Fibroblast of skin of left quadriceps (primary cell): ENCODE data around the gene LAP3.

Source experiments
- DNase-seq, 2 experiments: peaks; one replicate each; pipeline ENCODE4 v3.0.0-alpha.2; 2013; ENCODE audit warnings: low read depth in 2 of 2

LAP3 gene

DNA sequence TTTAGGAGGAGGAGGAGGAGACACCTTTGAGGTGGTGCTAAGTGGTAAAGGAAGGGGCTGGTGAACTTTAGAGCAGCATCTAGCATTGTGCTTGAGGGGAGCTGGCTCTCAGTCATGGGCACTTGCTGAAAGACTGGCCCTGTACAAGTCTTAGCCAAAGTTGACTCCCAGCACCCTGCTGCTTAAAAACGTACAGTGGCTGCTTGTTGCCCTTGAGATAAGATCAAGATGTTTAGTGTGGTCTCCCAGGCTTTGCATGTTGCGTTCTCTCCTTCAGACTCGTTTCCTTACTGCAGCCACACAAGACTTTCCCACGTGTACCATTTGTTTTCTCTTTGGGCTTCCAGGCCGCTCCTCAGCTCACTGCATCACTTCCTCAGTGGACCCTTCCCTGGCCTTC is 39.3 kb downstream of the LAP3 start:
- no peak for DNase-seq

DNA sequence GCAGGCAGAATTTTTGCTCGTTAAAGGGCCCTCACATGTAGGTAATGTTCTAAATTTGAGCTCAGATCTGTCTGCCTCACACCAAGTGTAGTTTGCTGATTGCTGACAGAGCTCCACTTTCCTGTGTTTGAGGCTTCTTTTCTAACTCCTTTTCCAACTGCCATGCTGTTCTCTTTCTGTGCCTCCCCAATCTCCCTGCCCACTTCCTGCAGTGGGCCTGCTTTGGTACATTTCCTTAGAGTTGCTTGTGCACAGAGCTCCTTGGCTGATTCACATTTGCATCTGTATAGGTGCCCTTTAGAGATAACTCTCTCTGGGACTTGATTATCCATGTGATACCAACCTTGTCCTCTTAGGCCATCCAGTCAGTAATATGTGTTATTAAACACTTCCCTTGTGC is 41.9 kb downstream of the LAP3 start:
- DNase-seq = no peak

DNA sequence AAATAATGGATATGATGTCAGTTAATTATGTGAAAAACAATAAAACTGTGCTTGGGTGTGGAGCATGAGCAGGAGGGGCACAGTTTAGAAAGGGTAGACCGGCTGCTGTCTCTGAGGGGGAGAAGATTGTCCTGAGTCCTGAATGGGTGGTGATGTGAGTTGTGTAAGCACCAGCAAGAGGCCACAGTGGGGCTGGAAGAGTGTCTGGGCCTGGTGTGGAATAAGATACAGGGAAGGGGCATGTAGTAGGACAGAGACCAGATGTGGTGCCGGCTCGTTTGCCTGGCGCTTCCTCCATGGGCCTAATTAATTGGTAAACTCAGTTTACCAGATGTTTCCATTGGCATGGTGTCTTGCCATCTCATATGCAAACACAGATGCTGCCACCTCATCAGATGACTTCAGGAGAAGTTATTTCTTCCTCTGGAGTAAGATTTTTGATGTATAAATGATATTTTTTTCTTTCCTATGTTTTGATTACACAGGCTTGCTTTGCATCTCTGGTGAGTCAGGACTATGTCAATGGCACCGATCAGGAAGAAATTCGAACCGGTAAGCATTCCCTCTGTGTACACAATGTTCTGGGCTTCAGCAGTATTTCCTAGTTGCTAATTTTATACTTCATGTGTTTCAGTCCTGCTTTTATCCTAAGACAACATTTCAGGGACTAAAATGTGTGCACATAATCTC is 42.6 kb downstream of the LAP3 start:
- no peak for DNase-seq

DNA sequence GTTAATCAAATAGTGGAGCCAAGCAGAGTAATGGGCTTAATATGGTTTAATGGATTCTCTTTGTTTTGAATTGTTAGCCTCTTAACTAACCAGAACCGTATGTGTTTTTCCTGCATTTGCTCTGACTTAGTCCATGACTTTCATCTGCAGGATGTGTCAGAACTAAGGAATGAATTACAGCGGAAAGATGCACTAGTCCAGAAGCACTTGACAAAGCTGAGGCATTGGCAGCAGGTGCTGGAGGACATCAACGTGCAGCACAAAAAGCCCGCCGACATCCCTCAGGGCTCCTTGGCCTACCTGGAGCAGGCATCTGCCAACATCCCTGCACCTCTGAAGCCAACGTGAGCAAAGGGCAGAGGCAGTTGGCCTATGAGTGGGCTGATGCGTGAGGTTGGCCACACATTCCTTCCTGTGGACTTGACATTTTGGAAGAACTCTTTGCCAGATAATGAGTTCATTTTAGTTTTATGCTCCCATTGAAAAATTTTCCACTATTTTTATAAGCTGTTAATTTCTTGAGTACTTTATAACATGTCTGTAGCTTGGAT is 46.5 kb downstream of the LAP3 start:
- DNase-seq = peak in 1 of 2 experiments; percentile 24

DNA sequence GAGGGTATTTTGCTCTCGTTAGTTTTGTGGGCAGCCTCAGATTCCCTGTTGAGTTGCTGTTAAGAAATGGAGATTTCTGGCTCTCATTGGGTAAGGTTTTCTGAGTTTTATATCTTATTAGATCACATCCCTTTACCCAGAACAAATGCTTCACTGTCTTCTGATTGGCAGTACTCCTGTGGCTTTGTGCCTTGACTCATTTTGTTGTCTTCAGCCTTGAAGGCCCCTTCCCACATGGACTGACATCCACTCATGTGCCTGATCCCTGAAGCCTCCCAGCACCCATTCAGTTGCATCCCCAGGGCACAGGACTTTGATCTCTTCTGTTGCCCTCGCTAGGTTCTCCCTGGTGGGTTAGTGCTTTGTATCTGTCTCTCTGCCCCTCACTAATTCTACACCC is 47.8 kb downstream of the LAP3 start:
- DNase-seq = no peak

DNA sequence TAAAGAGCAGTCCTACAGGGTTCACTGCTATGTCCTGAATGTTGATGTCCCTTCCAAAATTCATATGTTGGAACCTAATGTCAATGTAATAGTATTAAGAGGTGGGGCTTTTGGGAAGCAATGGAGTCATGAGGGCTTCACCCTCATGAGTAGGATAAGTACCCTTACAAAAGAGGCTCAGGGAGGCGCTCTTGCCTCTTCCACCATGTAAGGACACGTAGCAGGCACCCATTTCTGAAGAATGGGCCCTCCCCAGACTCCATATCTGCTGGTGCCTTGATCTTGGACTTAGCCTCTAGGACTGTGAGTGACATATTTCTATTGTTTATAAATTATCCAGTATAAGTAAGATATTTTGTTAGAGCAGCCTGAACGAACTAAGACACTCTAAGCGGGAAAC is 53.2 kb downstream of the LAP3 start:
- no peak for DNase-seq

DNA sequence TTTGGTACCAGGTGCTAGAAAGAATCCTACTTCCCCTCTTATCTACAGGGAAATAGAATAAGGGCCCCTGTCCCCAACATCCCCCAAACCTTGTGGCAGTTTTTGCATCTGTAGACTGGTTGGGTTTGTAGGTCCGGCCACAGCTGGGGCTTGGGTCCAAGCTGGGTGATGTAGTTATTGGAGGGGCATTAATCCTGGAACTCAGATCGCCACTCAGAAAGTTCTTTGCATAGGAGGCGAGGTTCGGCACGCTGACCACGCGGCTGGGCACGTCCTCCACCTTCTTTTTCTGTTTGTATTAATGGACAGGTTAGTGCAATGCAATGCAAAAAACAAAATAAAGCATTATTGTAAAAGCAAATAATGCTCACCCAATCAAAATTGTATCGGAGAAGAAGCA is 56.6 kb downstream of the LAP3 start:
- no peak for DNase-seq

DNA sequence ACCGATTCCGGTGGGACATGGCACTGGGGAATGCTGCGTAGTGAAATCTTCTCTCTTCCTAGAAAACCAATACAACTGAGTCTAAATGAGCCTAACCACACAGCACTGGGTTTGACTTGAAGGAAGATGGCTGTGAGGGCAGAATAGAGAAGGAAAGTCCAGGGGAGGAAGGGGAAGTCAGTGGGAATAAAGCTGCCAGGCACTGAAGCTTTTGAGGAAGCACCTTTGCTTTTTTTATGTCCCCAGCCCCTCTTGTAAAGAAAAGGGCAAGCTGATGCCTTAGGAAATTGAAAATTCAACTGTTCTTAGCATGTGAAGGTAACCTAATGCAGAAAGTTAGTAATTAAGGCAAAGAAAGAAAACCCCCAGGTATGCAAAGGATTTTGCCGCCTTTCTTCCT is 58.1 kb downstream of the LAP3 start:
- no peak for DNase-seq

DNA sequence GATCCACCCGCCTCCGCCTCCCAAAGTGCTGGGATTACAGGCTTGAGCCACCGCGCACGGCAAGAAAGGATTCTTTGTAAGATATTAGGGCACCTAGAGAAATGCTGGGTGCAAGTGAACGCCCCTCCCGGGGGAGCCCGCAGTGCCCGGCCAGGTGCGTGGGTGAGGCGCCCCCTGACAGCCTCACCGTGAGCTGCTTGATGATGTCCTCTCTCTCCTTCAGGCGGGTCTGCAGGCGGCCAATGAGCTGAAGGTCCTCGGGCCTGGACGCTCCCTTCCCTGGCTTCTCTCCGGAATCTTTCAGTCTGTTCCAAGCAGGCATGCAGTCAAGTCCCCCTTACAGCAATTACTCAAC is 59.3 kb downstream of the LAP3 start:
- DNase-seq = no peak

DNA sequence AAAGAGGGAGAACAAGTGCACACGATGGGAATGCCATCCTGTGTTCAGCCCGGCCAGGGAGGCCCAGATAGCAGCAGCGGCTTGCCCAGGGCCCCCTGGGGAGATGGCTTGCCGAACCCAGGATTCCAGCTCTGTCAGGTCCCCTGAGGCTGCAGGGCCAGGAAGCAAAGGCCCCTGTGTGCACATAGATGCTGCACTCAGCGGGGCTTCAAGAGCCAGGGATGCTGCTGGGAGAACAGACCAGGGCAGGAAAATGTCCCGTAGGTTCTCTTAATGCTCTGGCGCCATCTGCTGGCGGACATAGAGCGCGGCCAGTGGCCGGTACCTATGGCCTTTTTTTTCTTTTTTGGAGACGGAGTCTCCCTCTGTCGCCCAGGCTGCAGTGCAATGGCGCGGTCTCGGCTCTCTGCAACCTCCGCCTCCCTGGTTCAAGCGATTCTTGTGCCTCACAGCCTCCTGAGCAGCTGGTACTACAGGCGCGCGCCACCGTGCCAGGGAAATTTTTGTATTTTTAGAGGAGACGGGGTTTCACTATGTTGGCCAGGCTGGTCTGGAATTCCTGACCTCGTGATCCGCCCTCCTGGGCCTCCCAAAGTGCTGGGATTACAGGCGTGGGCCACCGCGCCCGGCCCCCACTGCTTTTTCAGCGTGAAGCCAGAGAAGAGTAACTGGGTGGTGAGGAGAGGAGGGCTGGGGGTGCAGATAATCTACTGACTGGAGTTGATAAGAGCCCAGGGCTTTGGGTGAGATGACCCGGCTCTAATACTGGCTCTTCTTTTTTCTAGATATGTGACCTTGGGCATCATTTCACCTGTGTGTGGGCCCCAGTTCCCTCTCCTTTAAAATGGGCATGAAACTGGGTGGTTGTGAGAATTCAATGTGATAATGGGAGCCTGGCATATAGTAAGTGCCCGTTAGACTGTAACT is 60.0 kb downstream of the LAP3 start:
- DNase-seq = peak; percentile 22 to 28

DNA sequence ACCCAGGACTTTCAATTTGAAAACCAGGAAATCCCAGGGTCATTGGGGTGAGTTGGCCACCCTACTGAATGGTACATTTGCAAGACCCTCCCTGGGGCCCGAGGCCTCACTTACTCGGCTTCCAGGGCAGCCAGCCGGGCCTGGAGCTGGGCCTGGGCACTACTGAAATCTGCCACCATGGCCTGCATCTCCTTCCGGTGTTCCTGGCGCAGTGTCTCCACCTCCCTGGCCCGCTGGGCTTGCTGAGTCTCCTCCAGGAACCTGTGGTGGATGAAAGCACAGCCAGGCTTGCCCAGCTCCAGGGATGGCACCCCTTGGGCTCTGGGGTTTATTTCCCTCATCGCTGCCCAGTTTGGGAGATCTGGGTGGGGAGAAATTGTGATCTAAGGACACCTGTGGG is 62.1 kb downstream of the LAP3 start:
- DNase-seq = no peak

DNA sequence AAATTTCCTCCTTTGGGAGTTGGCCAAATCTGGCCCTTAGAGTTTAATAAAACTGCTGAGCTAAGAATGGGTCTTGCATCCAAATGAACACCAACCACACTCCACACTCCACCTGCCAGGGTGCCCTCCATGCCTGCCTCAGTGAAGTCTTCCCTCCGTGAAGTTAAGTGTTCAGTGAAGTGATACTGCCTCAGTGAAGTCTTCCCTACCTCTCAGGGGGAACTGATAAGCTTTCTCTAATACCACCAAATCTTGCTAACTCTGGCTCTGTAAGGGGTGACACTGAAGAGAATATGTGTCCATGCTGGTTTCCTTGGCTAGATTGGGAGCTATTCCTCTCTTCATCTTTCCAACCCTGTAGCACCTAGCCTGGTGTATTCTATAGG is 65.4 kb downstream of the LAP3 start:
- DNase-seq = no peak

DNA sequence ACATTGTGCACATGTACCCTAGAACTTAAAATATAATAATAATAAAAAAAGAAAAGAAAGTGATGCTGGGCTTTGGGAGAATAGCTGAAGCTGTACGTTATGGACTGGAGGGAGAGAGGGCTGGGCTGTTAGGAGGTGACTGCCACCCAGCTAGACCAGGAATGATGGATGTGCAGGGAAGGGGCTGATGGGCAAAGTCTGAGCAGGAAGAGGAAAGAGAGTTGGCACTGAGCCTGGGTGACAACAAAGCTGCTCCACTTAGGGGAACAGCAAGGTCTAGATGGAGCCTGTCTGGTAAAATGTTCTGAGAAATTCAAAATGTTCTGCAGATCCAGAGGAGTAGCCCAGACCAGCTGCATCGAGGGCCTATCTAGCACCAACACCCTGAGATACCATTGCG is 69.7 kb downstream of the LAP3 start:
- DNase-seq = no peak

DNA sequence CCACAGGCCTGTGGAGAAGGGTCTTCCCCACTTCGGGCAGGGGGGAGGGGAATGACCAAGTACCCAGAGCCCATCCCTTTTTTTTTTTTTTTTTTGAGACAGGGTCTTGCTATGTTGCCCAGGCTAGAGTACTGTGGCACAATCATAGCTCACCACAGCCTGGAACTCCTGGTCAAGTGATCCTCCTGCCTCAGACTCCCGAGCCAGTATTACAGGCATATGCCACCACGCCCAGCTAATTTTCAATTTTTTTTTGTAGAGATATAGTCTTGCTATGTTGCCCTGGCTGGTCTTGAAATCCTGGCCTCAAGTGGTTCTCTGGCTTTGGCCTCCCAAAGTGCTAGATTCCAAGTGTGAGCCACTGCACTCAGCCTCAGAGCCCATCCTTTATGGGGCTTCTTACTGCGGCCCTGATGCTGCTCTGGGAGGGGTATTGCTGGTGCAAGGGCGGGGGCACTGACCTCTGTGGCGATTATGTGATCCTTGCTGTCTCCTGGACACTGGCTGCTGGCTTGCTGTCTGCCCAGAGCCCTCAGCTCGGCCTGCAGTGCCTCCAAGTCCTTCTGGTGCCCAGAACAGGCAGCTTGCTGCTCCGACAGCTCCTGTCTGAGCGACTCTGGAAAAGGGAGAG is 70.3 kb downstream of the LAP3 start:
- DNase-seq = no peak

DNA sequence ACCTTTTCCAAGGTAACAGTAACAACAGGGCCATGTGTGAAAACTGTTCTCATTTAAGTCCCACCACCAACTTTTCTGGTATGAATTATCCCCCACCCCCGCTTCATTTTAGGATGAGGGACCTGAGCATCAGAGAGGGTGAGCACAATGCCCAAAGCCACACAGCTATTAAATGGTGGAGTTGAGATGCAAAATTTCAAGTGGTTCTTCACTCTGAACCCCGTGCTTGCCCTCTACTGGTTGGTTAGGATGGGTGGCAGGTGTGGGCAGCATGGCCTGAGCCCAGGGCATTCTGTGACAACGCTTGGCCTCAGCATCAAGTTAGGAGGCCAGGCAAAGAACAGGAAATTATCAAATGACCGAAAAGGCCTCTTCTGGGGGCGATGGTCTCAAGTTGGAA is 70.9 kb downstream of the LAP3 start:
- no peak for DNase-seq

DNA sequence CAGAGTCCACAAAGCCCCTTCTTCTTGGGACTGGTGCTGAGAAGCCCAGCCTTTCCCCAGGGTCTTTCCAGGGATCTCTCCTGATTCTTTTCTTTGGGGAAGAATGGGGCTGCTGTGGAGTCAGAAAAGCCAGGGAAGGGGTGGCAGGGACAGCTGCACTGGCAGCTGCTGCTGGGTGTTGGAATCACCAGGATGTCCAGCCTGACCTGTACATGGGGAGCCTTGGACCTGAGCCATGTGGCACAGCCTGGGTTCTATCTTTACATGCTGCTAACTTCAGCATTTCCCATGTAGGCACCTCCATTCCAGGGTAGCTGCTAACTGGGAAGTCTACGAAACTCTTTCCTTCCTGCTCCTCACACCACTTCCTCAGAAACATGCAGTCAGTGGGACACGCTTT is 73.4 kb downstream of the LAP3 start:
- DNase-seq = no peak

DNA sequence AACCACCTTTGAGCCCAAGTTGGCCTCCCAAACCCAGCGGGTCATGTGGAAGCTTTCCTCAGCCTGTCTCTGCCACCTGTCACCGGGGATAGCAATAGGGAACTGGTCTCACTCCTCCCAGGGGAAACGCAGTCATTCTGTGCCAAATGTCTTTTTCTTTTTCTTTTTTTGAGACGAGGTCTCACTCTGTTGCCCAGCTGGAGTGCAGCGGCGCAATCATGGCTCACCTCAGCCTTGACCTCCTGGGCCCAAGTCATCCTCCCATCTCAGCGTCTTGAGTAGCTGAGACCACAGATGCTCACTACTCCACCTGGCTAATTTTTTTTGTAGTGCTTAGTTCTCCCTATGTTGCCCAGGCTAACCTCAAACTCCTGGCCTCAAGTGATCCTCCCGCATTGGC is 77.7 kb downstream of the LAP3 start:
- no peak for DNase-seq

DNA sequence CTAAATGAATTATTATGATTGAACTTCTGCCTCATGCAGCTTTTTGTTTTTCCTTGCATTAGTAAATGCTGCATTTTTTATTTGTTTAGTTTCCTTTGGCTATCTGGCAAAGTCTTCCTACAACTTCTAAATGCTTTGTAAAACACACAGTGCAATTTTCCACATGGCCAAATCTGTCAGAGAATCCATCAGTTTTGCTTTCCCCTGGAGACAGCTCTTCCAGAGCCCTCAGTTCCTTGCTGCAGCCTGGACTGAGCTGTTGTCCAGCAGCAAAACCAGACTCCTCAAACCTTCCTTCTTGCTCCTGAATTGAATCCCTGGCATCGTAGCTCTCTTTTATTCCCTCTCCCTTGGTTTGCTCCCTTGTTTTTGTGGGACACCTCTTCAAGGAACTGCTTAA is 80.1 kb downstream of the LAP3 start:
- no peak for DNase-seq
